HL-60 (cell line): ENCODE measurements around the gene CNTN2.

Experiments
- DNase-seq, 2 experiments: peaks; one replicate each; pipeline ENCODE4 v3.0.0-alpha.2; 2010 to 2020; ENCODE audit warnings: low read depth in 1 of 2, low spot score in 1 of 2
- H3K27ac ChIP-seq: fragments of 250-450 bp; sonication (Bioruptor Pico); replicated peaks from 2 replicates; pipeline ENCODE4 v1.5.1; 2020; ENCODE audit warnings: mild to moderate bottlenecking, moderate library complexity
- H3K27me3 ChIP-seq: fragments of 250-450 bp; sonication (Bioruptor Pico); 2 replicates; pipeline ENCODE4 v1.5.1; 2021; ENCODE audit warnings: mild to moderate bottlenecking, moderate library complexity; ENCODE audit not compliant: insufficient read depth, poor library complexity, severe bottlenecking
- H3K4me3 ChIP-seq: replicated peaks from 2 replicates; pipeline ENCODE4 v1.5.1; 2011; ENCODE audit warnings: mild to moderate bottlenecking, control low read depth, low read length; ENCODE audit not compliant: insufficient read depth
- CTCF ChIP-seq: IDR thresholded peaks from one replicate; pipeline ENCODE4 v1.5.1; 2011; ENCODE audit warnings: low read length, control low read depth, inconsistent platforms; ENCODE audit not compliant: insufficient read depth
- GABPA ChIP-seq: IDR thresholded peaks from 2 replicates; pipeline ENCODE4 v1.6.1; 2012; ENCODE audit warnings: low read depth
- POLR2AphosphoS5 ChIP-seq: IDR thresholded peaks from 2 replicates; pipeline ENCODE4 v1.6.1; 2012; ENCODE audit warnings: low read depth
- REST ChIP-seq: IDR thresholded peaks from 2 replicates; pipeline ENCODE4 v1.6.1; 2012; ENCODE audit warnings: low read depth; ENCODE audit not compliant: insufficient replicate concordance
- SPI1 ChIP-seq: IDR thresholded peaks from 2 replicates; pipeline ENCODE4 v1.6.1; 2012; ENCODE audit warnings: low read depth, mild to moderate bottlenecking, borderline replicate concordance

Gene CNTN2

GRCh38 chr1:205056188-205056611 lies 13.2 kb downstream of the CNTN2 start:
- no peak for DNase-seq
- TF ChIP-seq POLR2AphosphoS5, result no peak
- TF ChIP-seq SPI1, result no peak
- TF ChIP-seq REST, result no peak
- no peaks in the 10 kb centered on the region for H3K27me3 ChIP-seq
- H3K4me3 ChIP-seq, result no peak overlapping the region
- H3K27ac ChIP-seq, result no peak overlapping the region

- TF ChIP-seq REST, result no peak
- no peak for TF ChIP-seq POLR2AphosphoS5
- TF ChIP-seq GABPA, result no peak
- TF ChIP-seq CTCF, result no peak
- TF ChIP-seq SPI1, result no peak
- Histone ChIP-seq H3K27me3 (no peaks in the 10 kb centered on the region), H3K27ac (no peak overlapping the region), H3K4me3 (no peak overlapping the region)
- DNase-seq, result no peak
Observed at GRCh38 chr1:205056956-205057568, 14.1 kb downstream of the CNTN2 start.

GRCh38 chr1:205057808-205058575 lies 15.0 kb downstream of the CNTN2 start:
- Histone ChIP-seq H3K27ac (no peak overlapping the region), H3K27me3 (no peaks in the 10 kb centered on the region), H3K4me3 (no peak overlapping the region)
- TF ChIP-seq GABPA, result no peak
- no peak for TF ChIP-seq REST
- TF ChIP-seq POLR2AphosphoS5, result no peak
- no peak for TF ChIP-seq SPI1
- no peak for DNase-seq

GRCh38 chr1:205058853-205059252 lies 15.8 kb downstream of the CNTN2 start:
- Histone ChIP-seq H3K27me3 (no peaks in the 10 kb centered on the region), H3K4me3 (no peak overlapping the region), H3K27ac (no peak overlapping the region)
- TF ChIP-seq POLR2AphosphoS5, result no peak
- TF ChIP-seq CTCF, result no peak
- TF ChIP-seq GABPA, result no peak
- TF ChIP-seq SPI1, result no peak
- no peak for TF ChIP-seq REST
- no peak for DNase-seq
